Upper lobe of right lung (tissue), 1 donor: Measurements from ENCODE around the gene ACTN1. TPM values are rescaled to one million over a fixed set of nuclear protein-coding genes. Genes with fewer than 3 reads are reported as not detected.

ENCODE experiments used
- ATAC-seq: fragments of 200-7000 bp; cut with Tn5 transposase; one replicate; pipeline ENCODE4 v1.9.1; 2020; ENCODE audit warnings: mild to moderate bottlenecking, moderate library complexity
- DNase-seq: peaks from one replicate; pipeline ENCODE4 v3.0.0-alpha.2; 2020
- H3K27ac ChIP-seq: fragments of 200-600 bp; one replicate; pipeline ENCODE4 v1.8.0; 2022
- H3K27me3 ChIP-seq: fragments of 200-600 bp; one replicate; pipeline ENCODE4 v1.8.0; 2022; ENCODE audit warnings: mild to moderate bottlenecking
- H3K36me3 ChIP-seq: fragments of 200-600 bp; one replicate; pipeline ENCODE4 v1.8.0; 2022
- H3K4me1 ChIP-seq: fragments of 200-600 bp; one replicate; pipeline ENCODE4 v1.8.0; 2022
- H3K4me3 ChIP-seq: fragments of 200-600 bp; one replicate; pipeline ENCODE4 v1.8.0; 2022; ENCODE audit warnings: mild to moderate bottlenecking
- H3K9me3 ChIP-seq: fragments of 200-600 bp; one replicate; pipeline ENCODE4 v1.8.0; 2022
- CTCF ChIP-seq: fragments of 200-600 bp; IDR thresholded peaks from one replicate; pipeline ENCODE4 v1.8.0; 2022; ENCODE audit warnings: antibody characterized with exemption
- intact Hi-C: fragments of 100-400 bp; cut with DNase I; formaldehyde crosslinking; loops from one replicate; pipeline ENCODE4 v1.11.0; 2022
- total RNA-seq: library from RNA; stranded (reverse); fragmentation: NEBNext Ultra II Directional; extraction: Animal tissue kit (Norgen Biotek cat#: 25700); gene quantifications from one replicate; pipeline ENCODE4 v1.2.1, GENCODE V29; 2021
- donor health status: DM: no; HTN: yes; CAD: no; lungs with severe emphysema.

ACTN1 gene
- total RNA-seq, 1 donor from 2014 or later: 177 TPM

DNA sequence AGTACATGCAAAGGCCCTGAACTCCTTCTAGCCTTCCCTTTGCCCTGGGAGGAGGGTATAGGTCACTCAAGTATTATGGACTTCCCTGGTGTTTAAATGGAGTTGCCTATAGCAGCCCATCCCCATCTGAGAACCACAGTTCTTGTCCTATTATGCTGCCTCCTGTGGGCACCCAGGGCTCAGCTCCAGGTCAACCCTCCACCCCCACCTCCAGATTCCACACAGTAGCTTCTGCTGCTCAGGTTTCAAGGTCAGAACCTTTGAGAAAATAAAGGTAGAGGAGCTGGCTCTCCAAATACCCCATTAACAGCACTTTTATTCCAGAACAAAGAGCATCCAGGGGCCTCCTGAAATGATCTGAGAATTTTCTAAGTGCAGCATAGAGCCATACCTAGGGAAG lies 57.4 kb downstream of the ACTN1 start:
- intact Hi-C loops: no loop called here
- peaks cover 36% of the 10 kb centered on the region for H3K36me3 ChIP-seq
- no peaks in the 10 kb centered on the region for H3K27me3 ChIP-seq
- H3K27ac ChIP-seq: no peak overlapping the region
- no peak for ATAC-seq
- DNase-seq: no peak
- H3K4me3 ChIP-seq: no peak overlapping the region
- H3K9me3 ChIP-seq: no peaks in the 10 kb centered on the region
- TF ChIP-seq CTCF: no peak
- H3K4me1 ChIP-seq: peaks cover 9% of the 10 kb centered on the region

DNA sequence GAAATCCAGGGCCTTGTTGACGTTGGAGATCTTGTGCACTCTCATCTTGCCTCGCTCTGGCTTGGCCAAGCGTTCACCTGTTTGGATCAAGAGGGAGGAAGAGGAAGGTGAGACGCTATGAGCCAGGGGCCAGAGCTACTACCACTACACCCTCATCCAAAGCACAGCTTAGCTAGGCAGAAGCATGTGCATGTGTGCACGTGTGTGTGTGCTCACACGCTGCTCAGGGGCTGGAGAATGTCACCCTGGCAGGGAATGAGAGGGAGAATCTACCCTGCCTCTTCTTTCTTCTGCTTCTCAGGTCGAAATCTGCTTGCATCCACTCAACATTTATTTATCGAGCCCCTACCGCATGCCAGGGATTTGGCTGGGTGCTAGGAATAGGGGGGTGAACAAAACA lies 58.1 kb downstream of the ACTN1 start:
- H3K4me3 ChIP-seq: no peak overlapping the region
- H3K27me3 ChIP-seq: no peaks in the 10 kb centered on the region
- H3K27ac ChIP-seq: no peak overlapping the region
- H3K36me3 ChIP-seq: peaks cover 36% of the 10 kb centered on the region
- no peak for TF ChIP-seq CTCF
- no peak for DNase-seq
- no peak for ATAC-seq
- peaks cover 9% of the 10 kb centered on the region for H3K4me1 ChIP-seq
- H3K9me3 ChIP-seq: no peaks in the 10 kb centered on the region
- intact Hi-C loops: no loop called here

GRCh38 chr14:68919129-68919927 lies 59.8 kb downstream of the ACTN1 start:
- ATAC-seq (no peak), DNase-seq (no peak)
- H3K27me3 ChIP-seq: no peaks in the 10 kb centered on the region
- intact Hi-C loops: no loop called here
- no peak overlapping the region for H3K4me3 ChIP-seq
- no peaks in the 10 kb centered on the region for H3K9me3 ChIP-seq
- peaks cover 36% of the 10 kb centered on the region for H3K36me3 ChIP-seq
- H3K4me1 ChIP-seq: peaks cover 9% of the 10 kb centered on the region
- H3K27ac ChIP-seq: no peak overlapping the region
- TF ChIP-seq CTCF: no peak

- no peaks in the 10 kb centered on the region for H3K27me3 ChIP-seq
- H3K36me3 ChIP-seq: peaks cover 32% of the 10 kb centered on the region
- DNase-seq (no peak), ATAC-seq (no peak)
- no peak for TF ChIP-seq CTCF
- H3K27ac ChIP-seq: no peak overlapping the region
- H3K4me3 ChIP-seq: no peak overlapping the region
- peaks cover 16% of the 10 kb centered on the region for H3K4me1 ChIP-seq
- intact Hi-C loops: no loop called here
- H3K9me3 ChIP-seq: no peaks in the 10 kb centered on the region
Measured at GRCh38 chr14:68918612-68919011, 60.5 kb downstream of the ACTN1 start.

- H3K36me3 ChIP-seq: peaks cover 29% of the 10 kb centered on the region
- H3K27ac ChIP-seq: no peak overlapping the region
- TF ChIP-seq CTCF: no peak
- DNase-seq: no peak
- no peaks in the 10 kb centered on the region for H3K9me3 ChIP-seq
- ATAC-seq: no peak
- H3K4me3 ChIP-seq: no peak overlapping the region
- H3K27me3 ChIP-seq: no peaks in the 10 kb centered on the region
- intact Hi-C loops: no loop called here
- peaks cover 10% of the 10 kb centered on the region for H3K4me1 ChIP-seq
Measured at GRCh38 chr14:68916358-68916941, 62.7 kb downstream of the ACTN1 start.
